Measurements from ENCODE around the gene FBN1. TPM values are rescaled to one million over a fixed set of nuclear protein-coding genes. Genes with fewer than 3 reads are reported as not detected.

Gene FBN1
- total and polyA plus RNA-seq, 7 donors: 1.2 to 173 (median 57.0) TPM

GRCh38 chr15:48643776-48644466 is 1.6 kb downstream of the FBN1 start:
- TF ChIP-seq EP300 (IDR thresholded peaks at IDR 0.05): no peak
- no peak for TF ChIP-seq CTCF (IDR thresholded peaks at IDR 0.05)
- no peak for TF ChIP-seq POLR2A (IDR thresholded peaks at IDR 0.05)
- TF ChIP-seq POLR2AphosphoS5 (IDR thresholded peaks at IDR 0.05): no peak
- Histone ChIP-seq H3K27me3 (peaks cover 0 to 25% (median 9%) of the 10 kb centered on the region in 3 donors), H3K4me3 (peak overlapping the region; percentile 56 to 72 (median 68)), H3K9me3 (no peaks in the 10 kb centered on the region), H3K36me3 (no peaks in the 10 kb centered on the region), H3K27ac (peak overlapping the region; percentile 82 to 95 (median 86)), H3K4me1 (peaks cover 0 to 26% (median 23%) of the 10 kb centered on the region in 4 donors)
- intact Hi-C loops (cut with DNase I): loop anchor here (10.0 kb wide), 2 partner anchors 109 to 229 kb away; no protein-coding TSS in a partner anchor
- 40 to 44% methylated on average over 12 of the region's 12 CpGs for WGBS, 2 donors
- DNase-seq: no peak

GRCh38 chr15:48643206-48643605 is 2.3 kb downstream of the FBN1 start:
- TF ChIP-seq EP300 (IDR thresholded peaks at IDR 0.05) (no peak), CTCF (IDR thresholded peaks at IDR 0.05) (no peak)
- no peak for DNase-seq
- Histone ChIP-seq H3K27me3 (peaks cover 0 to 25% (median 9%) of the 10 kb centered on the region in 3 donors), H3K36me3 (no peaks in the 10 kb centered on the region), H3K4me1 (peaks cover 0 to 26% (median 23%) of the 10 kb centered on the region in 4 donors), H3K27ac (peak overlapping the region; percentile 82 to 95 (median 86)), H3K4me3 (peak overlapping the region; percentile 56 to 72 (median 68)), H3K9me3 (no peaks in the 10 kb centered on the region)
- intact Hi-C loops (cut with DNase I): loop anchor here (10.0 kb wide), 2 partner anchors 108 to 228 kb away; no protein-coding TSS in a partner anchor
- WGBS, 2 donors: 17 to 52% methylated on average over 3 of the region's 3 CpGs

GRCh38 chr15:48642795-48643194 is 2.7 kb downstream of the FBN1 start:
- intact Hi-C loops (cut with DNase I): loop anchor here (10.0 kb wide), 2 partner anchors 108 to 228 kb away; no protein-coding TSS in a partner anchor
- Histone ChIP-seq H3K4me1 (peaks cover 0 to 26% (median 23%) of the 10 kb centered on the region in 4 donors), H3K4me3 (peak overlapping the region in 3 of 4 donors; percentile 65 to 72 (median 71)), H3K27ac (peak overlapping the region in 3 of 4 donors; percentile 82 to 95 (median 88)), H3K27me3 (peaks cover 0 to 25% (median 9%) of the 10 kb centered on the region in 3 donors), H3K36me3 (no peaks in the 10 kb centered on the region), H3K9me3 (no peaks in the 10 kb centered on the region)
- TF ChIP-seq EP300 (IDR thresholded peaks at IDR 0.05) (no peak), POLR2AphosphoS5 (IDR thresholded peaks at IDR 0.05) (no peak), CTCF (IDR thresholded peaks at IDR 0.05) (no peak)
- 63 to 72% methylated on average over 1 of the region's 1 CpG for WGBS, 2 donors
- no peak for DNase-seq

GRCh38 chr15:48641416-48641815 is 4.1 kb downstream of the FBN1 start:
- Histone ChIP-seq H3K27me3 (peaks cover 0 to 25% (median 9%) of the 10 kb centered on the region in 3 donors), H3K27ac (peak overlapping the region in 3 of 4 donors; percentile 19 to 95 (median 82)), H3K9me3 (no peaks in the 10 kb centered on the region), H3K4me3 (peak overlapping the region in 2 of 4 donors; percentile 10 to 72), H3K36me3 (no peaks in the 10 kb centered on the region), H3K4me1 (peaks cover 0 to 22% (median 21%) of the 10 kb centered on the region in 4 donors)
- intact Hi-C loops (cut with DNase I): loop anchor here (10.0 kb wide), 2 partner anchors 107 to 227 kb away; no protein-coding TSS in a partner anchor
- TF ChIP-seq POLR2AphosphoS5 (IDR thresholded peaks at IDR 0.05): no peak
- TF ChIP-seq POLR2A (IDR thresholded peaks at IDR 0.05): no peak
- TF ChIP-seq CTCF (IDR thresholded peaks at IDR 0.05): no peak
- no peak for TF ChIP-seq EP300 (IDR thresholded peaks at IDR 0.05)
- no peak for DNase-seq
- WGBS, 2 donors: 60 to 63% methylated on average over 3 of the region's 3 CpGs

All from sigmoid colon (tissue), 7 donors.